HEK293 (cell line): ENCODE results near the gene PDZD4.

ENCODE experiments used
- CTCF ChIA-PET: fragments of 350-600 bp; formaldehyde crosslinking; extraction: SDS; loops from one replicate; lab custom pipeline; 2021; ENCODE audit warnings: antibody characterized with exemption; lab: Yijun Ruan, JAX
- POLR2A ChIA-PET: fragments of 300-600 bp; formaldehyde crosslinking; extraction: SDS; loops from one replicate; lab custom pipeline; 2020; ENCODE audit warnings: antibody characterized with exemption, inconsistent platforms; lab: Yijun Ruan, JAX
- H3K27ac ChIP-seq: fragments of 200-500 bp; sonication (Bioruptor generic); 2 replicates; pipeline ENCODE4 v1.5.1; 2014; ENCODE audit warnings: low read depth, low read length, control low read depth, inconsistent platforms; ENCODE audit errors: extremely low read depth
- H3K36me3 ChIP-seq, 2 experiments: fragments of 200-500 bp in 1 of 2; sonication (Bioruptor generic) in 1 of 2; 1 replicate in 1 of 2; 2 replicates in 1 of 2; pipeline ENCODE4 v1.5.1; 2014 to 2017; ENCODE audit warnings: inconsistent platforms in 2 of 2, low read length in 2 of 2; ENCODE audit not compliant: control insufficient read depth in 2 of 2, insufficient read depth in 1 of 2
- H3K4me1 ChIP-seq: fragments of 200-500 bp; sonication (Bioruptor generic); 2 replicates; pipeline ENCODE4 v1.5.1; 2014; ENCODE audit warnings: mild to moderate bottlenecking, low read length, inconsistent platforms; ENCODE audit not compliant: control insufficient read depth, insufficient read depth
- H3K4me3 ChIP-seq: 2 replicates; pipeline ENCODE4 v1.5.1; 2011; ENCODE audit warnings: low read depth, mild to moderate bottlenecking, control low read depth, low read length, moderate library complexity
- H3K9me3 ChIP-seq: fragments of 200-500 bp; sonication (Bioruptor generic); 2 replicates; pipeline ENCODE4 v1.5.1; 2014; ENCODE audit warnings: low read depth, low read length, inconsistent platforms; ENCODE audit not compliant: control insufficient read depth, insufficient read depth
- BCL11B ChIP-seq: fragments of 450-650 bp; formaldehyde crosslinking; IDR thresholded peaks from 2 replicates; pipeline ENCODE4 v1.5.1; 2016; ENCODE audit warnings: low read depth, missing biosample characterization, missing genetic modification characterization
- GLIS2 ChIP-seq: fragments of 450-650 bp; formaldehyde crosslinking; IDR thresholded peaks from 2 replicates; pipeline ENCODE4 v1.5.1; 2016; ENCODE audit warnings: missing biosample characterization, missing genetic modification characterization
- KLF16 ChIP-seq: fragments of 450-650 bp; formaldehyde crosslinking; IDR thresholded peaks from 2 replicates; pipeline ENCODE4 v1.5.1; 2017; ENCODE audit warnings: missing biosample characterization, missing genetic modification characterization
- MZF1 ChIP-seq: fragments of 450-650 bp; formaldehyde crosslinking; IDR thresholded peaks from 2 replicates; pipeline ENCODE4 v1.5.1; 2017; ENCODE audit warnings: missing biosample characterization, missing genetic modification characterization, borderline replicate concordance
- ZNF157 ChIP-seq: fragments of 450-650 bp; formaldehyde crosslinking; IDR thresholded peaks from 2 replicates; pipeline ENCODE4 v1.5.1; 2016; ENCODE audit warnings: missing biosample characterization, missing genetic modification characterization
- ZNF23 ChIP-seq: fragments of 450-650 bp; formaldehyde crosslinking; IDR thresholded peaks from 2 replicates; pipeline ENCODE4 v1.5.1; 2016; ENCODE audit warnings: missing biosample characterization, missing genetic modification characterization, borderline replicate concordance
- ZNF302 ChIP-seq: fragments of 450-650 bp; formaldehyde crosslinking; IDR thresholded peaks from 2 replicates; pipeline ENCODE4 v1.5.1; 2016; ENCODE audit warnings: missing biosample characterization, missing genetic modification characterization, low read depth
- ZNF311 ChIP-seq: fragments of 450-650 bp; formaldehyde crosslinking; IDR thresholded peaks from 2 replicates; pipeline ENCODE4 v1.5.1; 2017; ENCODE audit warnings: missing biosample characterization, missing genetic modification characterization, borderline replicate concordance
- ZNF366 ChIP-seq: fragments of 450-650 bp; formaldehyde crosslinking; conservative IDR thresholded peaks from 2 replicates; pipeline ENCODE4 v1.5.1; 2016; ENCODE audit warnings: missing biosample characterization, missing genetic modification characterization
- ZNF37A ChIP-seq: fragments of 450-650 bp; IDR thresholded peaks from 2 replicates; pipeline ENCODE4 v1.5.1; 2018; ENCODE audit warnings: missing biosample characterization, missing genetic modification characterization
- ZNF585B ChIP-seq: fragments of 450-650 bp; formaldehyde crosslinking; IDR thresholded peaks from 2 replicates; pipeline ENCODE4 v1.5.1; 2016; ENCODE audit warnings: missing biosample characterization, missing genetic modification characterization
- ZNF623 ChIP-seq: fragments of 450-650 bp; formaldehyde crosslinking; IDR thresholded peaks from 2 replicates; pipeline ENCODE4 v1.5.1; 2016; ENCODE audit warnings: missing biosample characterization, missing genetic modification characterization
- ZNF660 ChIP-seq: fragments of 450-650 bp; IDR thresholded peaks from 2 replicates; pipeline ENCODE4 v1.5.1; 2018; ENCODE audit warnings: missing biosample characterization, mild to moderate bottlenecking, missing genetic modification characterization
- ZNF747 ChIP-seq: fragments of 450-650 bp; formaldehyde crosslinking; IDR thresholded peaks from 2 replicates; pipeline ENCODE4 v1.5.1; 2016; ENCODE audit warnings: missing biosample characterization, missing genetic modification characterization
- ZNF837 ChIP-seq: fragments of 450-650 bp; formaldehyde crosslinking; IDR thresholded peaks from 2 replicates; pipeline ENCODE4 v1.5.1; 2016; ENCODE audit warnings: missing biosample characterization, missing genetic modification characterization
- TF ChIP-seq, protein P1 (sequence below): fragments of 450-650 bp; formaldehyde crosslinking; IDR thresholded peaks from 2 replicates; pipeline ENCODE4 v1.5.1; 2016; ENCODE audit warnings: missing biosample characterization, missing genetic modification characterization
- TF ChIP-seq, protein P2 (sequence below): fragments of 450-650 bp; formaldehyde crosslinking; IDR thresholded peaks from 2 replicates; pipeline ENCODE4 v1.5.1; 2016; ENCODE audit warnings: missing biosample characterization, missing genetic modification characterization
- TF ChIP-seq, protein P3 (sequence below): fragments of 450-650 bp; formaldehyde crosslinking; IDR thresholded peaks from 2 replicates; pipeline ENCODE4 v1.5.1; 2016; ENCODE audit warnings: missing biosample characterization, missing genetic modification characterization
- TF ChIP-seq, protein P4 (sequence below): fragments of 450-650 bp; formaldehyde crosslinking; conservative IDR thresholded peaks from 2 replicates; pipeline ENCODE4 v1.5.1; 2016; ENCODE audit warnings: low read depth, missing biosample characterization, missing genetic modification characterization

PDZD4 gene

DNA sequence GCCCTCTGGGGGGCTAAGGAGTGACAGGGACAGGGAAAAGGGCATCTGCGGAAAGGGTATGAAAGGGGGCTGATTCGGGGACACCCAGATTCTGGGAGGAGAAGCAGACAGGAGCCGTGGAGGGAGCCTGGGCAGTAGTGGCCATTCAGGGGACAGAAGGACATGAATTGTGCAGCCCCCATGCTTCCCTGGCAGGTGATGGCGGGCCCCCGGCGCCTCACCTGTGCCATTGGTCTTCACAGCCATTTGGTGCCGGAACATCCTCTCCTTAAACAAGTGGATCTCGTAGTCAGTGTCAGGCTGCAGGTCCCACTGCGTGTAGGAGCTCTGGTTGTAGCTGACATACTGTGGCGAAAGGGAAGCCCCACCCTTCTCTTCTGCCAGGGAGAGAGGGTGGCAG is 33.8 kb upstream of the PDZD4 start:
- Histone ChIP-seq H3K9me3 (no peaks in the 10 kb centered on the region), H3K4me3 (no peak overlapping the region), H3K4me1 (no peaks in the 10 kb centered on the region), H3K36me3 (no peaks in the 10 kb centered on the region), H3K27ac (no peak overlapping the region)
- no peak for TF ChIP-seq KLF16
- no peak for TF ChIP-seq ZNF37A (tag by site-specific recombination)
- TF ChIP-seq GLIS2 (tag by site-specific recombination), result no peak
- TF ChIP-seq ZNF623 (tag by site-specific recombination), result no peak
- no peak for TF ChIP-seq ZNF23 (tag by site-specific recombination)
- TF ChIP-seq, protein P1, sequence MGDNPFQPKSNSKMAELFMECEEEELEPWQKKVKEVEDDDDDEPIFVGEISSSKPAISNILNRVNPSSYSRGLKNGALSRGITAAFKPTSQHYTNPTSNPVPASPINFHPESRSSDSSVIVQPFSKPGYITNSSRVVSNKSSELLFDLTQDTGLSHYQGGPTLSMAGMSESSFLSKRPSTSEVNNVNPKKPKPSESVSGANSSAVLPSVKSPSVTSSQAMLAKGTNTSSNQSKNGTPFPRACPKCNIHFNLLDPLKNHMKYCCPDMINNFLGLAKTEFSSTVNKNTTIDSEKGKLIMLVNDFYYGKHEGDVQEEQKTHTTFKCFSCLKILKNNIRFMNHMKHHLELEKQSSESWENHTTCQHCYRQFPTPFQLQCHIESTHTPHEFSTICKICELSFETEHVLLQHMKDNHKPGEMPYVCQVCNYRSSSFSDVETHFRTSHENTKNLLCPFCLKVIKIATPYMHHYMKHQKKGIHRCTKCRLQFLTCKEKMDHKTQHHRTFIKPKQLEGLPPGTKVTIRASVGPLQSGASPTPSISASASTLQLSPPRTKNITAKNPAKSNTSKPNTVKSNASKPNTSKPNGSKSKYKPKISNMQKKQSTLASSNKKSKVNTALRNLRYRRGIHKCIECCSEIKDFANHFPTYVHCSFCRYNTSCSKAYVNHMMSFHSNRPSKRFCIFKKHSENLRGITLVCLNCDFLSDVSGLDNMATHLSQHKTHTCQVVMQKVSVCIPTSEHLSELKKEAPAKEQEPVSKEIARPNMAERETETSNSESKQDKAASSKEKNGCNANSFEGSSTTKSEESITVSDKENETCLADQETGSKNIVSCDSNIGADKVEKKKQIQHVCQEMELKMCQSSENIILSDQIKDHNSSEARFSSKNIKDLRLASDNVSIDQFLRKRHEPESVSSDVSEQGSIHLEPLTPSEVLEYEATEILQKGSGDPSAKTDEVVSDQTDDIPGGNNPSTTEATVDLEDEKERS (tag by site-specific recombination), result no peak
- no peak for TF ChIP-seq ZNF302
- TF ChIP-seq BCL11B, result no peak
- TF ChIP-seq ZNF837, result no peak
- TF ChIP-seq ZNF660 (tag by site-specific recombination), result no peak
- TF ChIP-seq, protein P2, sequence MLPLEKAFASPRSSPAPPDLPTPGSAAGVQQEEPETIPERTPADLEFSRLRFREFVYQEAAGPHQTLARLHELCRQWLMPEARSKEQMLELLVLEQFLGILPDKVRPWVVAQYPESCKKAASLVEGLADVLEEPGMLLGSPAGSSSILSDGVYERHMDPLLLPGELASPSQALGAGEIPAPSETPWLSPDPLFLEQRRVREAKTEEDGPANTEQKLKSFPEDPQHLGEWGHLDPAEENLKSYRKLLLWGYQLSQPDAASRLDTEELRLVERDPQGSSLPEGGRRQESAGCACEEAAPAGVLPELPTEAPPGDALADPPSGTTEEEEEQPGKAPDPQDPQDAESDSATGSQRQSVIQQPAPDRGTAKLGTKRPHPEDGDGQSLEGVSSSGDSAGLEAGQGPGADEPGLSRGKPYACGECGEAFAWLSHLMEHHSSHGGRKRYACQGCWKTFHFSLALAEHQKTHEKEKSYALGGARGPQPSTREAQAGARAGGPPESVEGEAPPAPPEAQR (tag by site-specific recombination), result no peak
- POLR2A ChIA-PET, result no interaction called here
- CTCF ChIA-PET, result interaction anchor here (0.6 kb wide), 3 partner anchors 17 to 98 kb away, joined by 3 to 6 read pairs (median 3); partner anchors contain the start of gene RENBP

GRCh38 chrX:153863251-153863991 is 33.1 kb upstream of the PDZD4 start:
- CTCF ChIA-PET, result interaction anchor here (0.6 kb wide), 1 partner anchor 97 kb away, joined by 3 read pairs; no protein-coding TSS in a partner anchor
- no peak overlapping the region for H3K4me3 ChIP-seq
- H3K4me1 ChIP-seq, result no peaks in the 10 kb centered on the region
- POLR2A ChIA-PET, result no interaction called here
- TF ChIP-seq ZNF157 (tag by site-specific recombination) (no peak), MZF1 (tag by site-specific recombination) (no peak)
- TF ChIP-seq, protein P3, sequence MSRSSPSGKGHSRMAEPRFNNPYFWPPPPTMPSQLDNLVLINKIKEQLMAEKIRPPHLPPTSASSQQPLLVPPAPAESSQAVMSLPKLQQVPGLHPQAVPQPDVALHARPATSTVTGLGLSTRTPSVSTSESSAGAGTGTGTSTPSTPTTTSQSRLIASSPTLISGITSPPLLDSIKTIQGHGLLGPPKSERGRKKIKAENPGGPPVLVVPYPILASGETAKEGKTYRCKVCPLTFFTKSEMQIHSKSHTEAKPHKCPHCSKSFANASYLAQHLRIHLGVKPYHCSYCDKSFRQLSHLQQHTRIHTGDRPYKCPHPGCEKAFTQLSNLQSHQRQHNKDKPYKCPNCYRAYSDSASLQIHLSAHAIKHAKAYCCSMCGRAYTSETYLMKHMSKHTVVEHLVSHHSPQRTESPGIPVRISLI, result no peak
- no peak overlapping the region for H3K27ac ChIP-seq
- no peaks in the 10 kb centered on the region for H3K9me3 ChIP-seq
- no peaks in the 10 kb centered on the region for H3K36me3 ChIP-seq

- H3K9me3 ChIP-seq, result no peaks in the 10 kb centered on the region
- H3K36me3 ChIP-seq, result no peaks in the 10 kb centered on the region
- ChIA-PET POLR2A (no interaction called here), CTCF (no interaction called here)
- H3K27ac ChIP-seq, result no peak overlapping the region
- H3K4me1 ChIP-seq, result no peaks in the 10 kb centered on the region
- H3K4me3 ChIP-seq, result no peak overlapping the region
- TF ChIP-seq ZNF311 (tag by site-specific recombination) (no peak), MZF1 (tag by site-specific recombination) (no peak), ZNF585B (tag by site-specific recombination) (no peak), ZNF366 (tag by site-specific recombination) (no peak), ZNF747 (tag by site-specific recombination) (no peak)
- TF ChIP-seq, protein P4, sequence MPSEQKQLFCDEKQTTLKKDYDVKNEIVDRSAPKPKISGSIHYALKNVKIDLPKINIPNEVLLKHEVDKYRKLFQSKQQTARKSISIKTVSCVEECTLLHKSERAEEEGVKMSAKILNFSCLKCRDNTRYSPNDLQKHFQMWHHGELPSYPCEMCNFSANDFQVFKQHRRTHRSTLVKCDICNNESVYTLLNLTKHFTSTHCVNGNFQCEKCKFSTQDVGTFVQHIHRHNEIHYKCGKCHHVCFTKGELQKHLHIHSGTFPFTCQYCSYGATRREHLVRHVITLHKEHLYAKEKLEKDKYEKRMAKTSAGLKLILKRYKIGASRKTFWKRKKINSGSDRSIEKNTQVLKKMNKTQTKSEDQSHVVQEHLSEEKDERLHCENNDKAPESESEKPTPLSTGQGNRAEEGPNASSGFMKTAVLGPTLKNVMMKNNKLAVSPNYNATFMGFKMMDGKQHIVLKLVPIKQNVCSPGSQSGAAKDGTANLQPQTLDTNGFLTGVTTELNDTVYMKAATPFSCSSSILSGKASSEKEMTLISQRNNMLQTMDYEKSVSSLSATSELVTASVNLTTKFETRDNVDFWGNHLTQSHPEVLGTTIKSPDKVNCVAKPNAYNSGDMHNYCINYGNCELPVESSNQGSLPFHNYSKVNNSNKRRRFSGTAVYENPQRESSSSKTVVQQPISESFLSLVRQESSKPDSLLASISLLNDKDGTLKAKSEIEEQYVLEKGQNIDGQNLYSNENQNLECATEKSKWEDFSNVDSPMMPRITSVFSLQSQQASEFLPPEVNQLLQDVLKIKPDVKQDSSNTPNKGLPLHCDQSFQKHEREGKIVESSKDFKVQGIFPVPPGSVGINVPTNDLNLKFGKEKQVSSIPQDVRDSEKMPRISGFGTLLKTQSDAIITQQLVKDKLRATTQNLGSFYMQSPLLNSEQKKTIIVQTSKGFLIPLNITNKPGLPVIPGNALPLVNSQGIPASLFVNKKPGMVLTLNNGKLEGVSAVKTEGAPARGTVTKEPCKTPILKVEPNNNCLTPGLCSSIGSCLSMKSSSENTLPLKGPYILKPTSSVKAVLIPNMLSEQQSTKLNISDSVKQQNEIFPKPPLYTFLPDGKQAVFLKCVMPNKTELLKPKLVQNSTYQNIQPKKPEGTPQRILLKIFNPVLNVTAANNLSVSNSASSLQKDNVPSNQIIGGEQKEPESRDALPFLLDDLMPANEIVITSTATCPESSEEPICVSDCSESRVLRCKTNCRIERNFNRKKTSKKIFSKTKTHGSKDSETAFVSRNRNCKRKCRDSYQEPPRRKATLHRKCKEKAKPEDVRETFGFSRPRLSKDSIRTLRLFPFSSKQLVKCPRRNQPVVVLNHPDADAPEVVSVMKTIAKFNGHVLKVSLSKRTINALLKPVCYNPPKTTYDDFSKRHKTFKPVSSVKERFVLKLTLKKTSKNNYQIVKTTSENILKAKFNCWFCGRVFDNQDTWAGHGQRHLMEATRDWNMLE (tag by site-specific recombination), result no peak
Measured at GRCh38 chrX:153862369-153863250, 32.3 kb upstream of the PDZD4 start.
